IMR-90 (cell line): ENCODE measurements around the gene SERPINI1. TPM values are rescaled to one million over a fixed set of nuclear protein-coding genes. Genes with fewer than 3 reads are reported as not detected.

Experiments
- ATAC-seq: fragments of 200-7000 bp; cut with Tn5 transposase; 2 replicates; pipeline ENCODE4 v1.9.1; 2020; ENCODE audit warnings: low read depth, mild to moderate bottlenecking, moderate library complexity
- BruUV-seq: library from RNA; stranded (reverse); fragments of 400-500 nt; replicated peaks from 2 replicates; lab custom pipeline; 2021; lab: Mats Ljungman, UMichigan
- CTCF ChIA-PET: fragments of 300-600 bp; formaldehyde crosslinking; extraction: SDS; loops from one replicate; lab custom pipeline; 2021; ENCODE audit warnings: antibody characterized with exemption; lab: Yijun Ruan, JAX
- POLR2A ChIA-PET: fragments of 300-600 bp; sonication (Branson Sonifier 250); formaldehyde crosslinking; loops from one replicate; lab custom pipeline; 2022; ENCODE audit warnings: antibody characterized with exemption; ENCODE audit not compliant: unreplicated experiment; lab: Charles Lee
- DNase-seq: peaks from one replicate; pipeline ENCODE4 v3.0.0; 2013
- H2AFZ ChIP-seq: replicated peaks from 2 replicates; pipeline ENCODE3; 2013; ENCODE audit warnings: low read length, mild to moderate bottlenecking; ENCODE audit not compliant: poor library complexity
- H2AK5ac ChIP-seq: 2 replicates; pipeline ENCODE4 v1.6.1; 2013; ENCODE audit warnings: low read depth, low read length, inconsistent platforms
- H2AK9ac ChIP-seq: replicated peaks from 2 replicates; pipeline ENCODE3; 2013; ENCODE audit warnings: mild to moderate bottlenecking, low read depth, low read length, moderate library complexity; ENCODE audit not compliant: poor library complexity
- H2BK120ac ChIP-seq: 2 replicates; pipeline ENCODE4 v1.6.1; 2013; ENCODE audit warnings: low read depth, low read length, inconsistent platforms
- H2BK15ac ChIP-seq: 3 replicates; pipeline ENCODE4 v1.6.1; 2013; ENCODE audit warnings: low read depth, low read length, inconsistent platforms
- H2BK20ac ChIP-seq: 2 replicates; pipeline ENCODE4 v1.6.1; 2013; ENCODE audit warnings: low read depth, mild to moderate bottlenecking, inconsistent platforms, low read length, moderate library complexity
- H2BK5ac ChIP-seq: 2 replicates; pipeline ENCODE4 v1.6.1; 2013; ENCODE audit warnings: mild to moderate bottlenecking, low read depth, low read length, inconsistent platforms; ENCODE audit not compliant: poor library complexity, severe bottlenecking
- H3K14ac ChIP-seq: replicated peaks from 2 replicates; pipeline ENCODE4 v1.6.1; 2013; ENCODE audit warnings: low read depth, low read length, inconsistent platforms
- H3K18ac ChIP-seq: 2 replicates; pipeline ENCODE4 v1.6.1; 2013; ENCODE audit warnings: low read depth, low read length, control low read depth
- H3K23ac ChIP-seq: 2 replicates; pipeline ENCODE4 v1.6.1; 2013; ENCODE audit warnings: low read depth, low read length, inconsistent platforms
- H3K27ac ChIP-seq: 2 replicates; pipeline ENCODE4 v1.5.1; 2013; ENCODE audit warnings: mild to moderate bottlenecking, control low read depth, low read length; ENCODE audit not compliant: insufficient read depth
- H3K27me3 ChIP-seq: 2 replicates; pipeline ENCODE4 v1.6.1; 2013; ENCODE audit warnings: low read length; ENCODE audit not compliant: control insufficient read depth, insufficient read depth
- H3K36me3 ChIP-seq: 2 replicates; pipeline ENCODE4 v1.6.1; 2013; ENCODE audit warnings: low read length, mixed read lengths; ENCODE audit not compliant: control insufficient read depth, insufficient read depth
- H3K4ac ChIP-seq: 2 replicates; pipeline ENCODE4 v1.6.1; 2013; ENCODE audit warnings: low read depth, low read length, inconsistent platforms
- H3K4me1 ChIP-seq: 2 replicates; pipeline ENCODE4 v1.6.1; 2013; ENCODE audit warnings: low read length, mixed read lengths; ENCODE audit not compliant: control insufficient read depth, insufficient read depth
- H3K4me2 ChIP-seq: 2 replicates; pipeline ENCODE4 v1.6.1; 2013; ENCODE audit warnings: low read depth, mild to moderate bottlenecking, control low read depth, low read length, moderate library complexity
- H3K4me3 ChIP-seq: 2 replicates; pipeline ENCODE4 v1.5.1; 2013; ENCODE audit warnings: low read depth, mild to moderate bottlenecking, control low read depth, low read length, moderate library complexity; ENCODE audit not compliant: insufficient read depth
- H3K56ac ChIP-seq: 2 replicates; pipeline ENCODE4 v1.6.1; 2013; ENCODE audit warnings: low read length, inconsistent platforms; ENCODE audit not compliant: insufficient read depth; ENCODE audit errors: extremely low read depth
- H3K79me1 ChIP-seq, 2 experiments: 2 replicates each; pipeline ENCODE4 v1.6.1; 2013; ENCODE audit warnings: low read length in 2 of 2, inconsistent platforms in 1 of 2, low read depth in 1 of 2
- H3K9ac ChIP-seq: 2 replicates; pipeline ENCODE4 v1.6.1; 2013; ENCODE audit warnings: low read depth, low read length, control low read depth
- H3K9me1 ChIP-seq: 2 replicates; pipeline ENCODE4 v1.6.1; 2013; ENCODE audit warnings: low read length, inconsistent platforms; ENCODE audit not compliant: insufficient read depth
- H3K9me3 ChIP-seq: 2 replicates; pipeline ENCODE4 v1.6.1; 2013; ENCODE audit warnings: low read length; ENCODE audit not compliant: control insufficient read depth, insufficient read depth
- H4K20me1 ChIP-seq: 2 replicates; pipeline ENCODE4 v1.6.1; 2013; ENCODE audit warnings: low read length, inconsistent platforms; ENCODE audit not compliant: insufficient read depth
- H4K5ac ChIP-seq: 2 replicates; pipeline ENCODE4 v1.6.1; 2013; ENCODE audit warnings: mild to moderate bottlenecking, low read depth, low read length, control low read depth
- H4K8ac ChIP-seq, 2 experiments: 2 replicates each; pipeline ENCODE4 v1.6.1; 2013; ENCODE audit warnings: low read depth in 2 of 2, low read length in 2 of 2, control low read depth in 1 of 2, inconsistent platforms in 1 of 2
- H4K91ac ChIP-seq: 2 replicates; pipeline ENCODE4 v1.6.1; 2013; ENCODE audit warnings: low read depth, low read length, inconsistent platforms; ENCODE audit not compliant: insufficient read depth
- SMC3 ChIP-seq: fragments of 150-350 bp; IDR thresholded peaks from 2 replicates; pipeline ENCODE4 v1.6.1; 2016; ENCODE audit warnings: low read depth, mild to moderate bottlenecking, antibody characterized with exemption, low read length, moderate library complexity
- WGBS, 2 experiments: methylation state at CpG; one replicate each; pipeline versions ENCODE4 v1.1.5 to v1.1.7; 2013; ENCODE audit warnings: missing lambda C conversion rate in 2 of 2; ENCODE audit not compliant: insufficient read length in 1 of 2; ENCODE audit errors: extremely low coverage in 2 of 2; 5-methylcytosine and 5-hydroxymethylcytosine counted together
- dilution Hi-C: fragments of 300-500 bp; cut with HindIII; formaldehyde crosslinking; loops from one replicate; pipeline ENCODE4 v1.14.3; 2018; ENCODE audit warnings: low sequenced_read_pairs; ENCODE audit not compliant: unreplicated experiment
- in situ Hi-C: fragments of 300-500 bp; cut with MboI; formaldehyde crosslinking; loops from 3 replicates; pipeline ENCODE4 v1.14.3; 2019; ENCODE audit warnings: low sequenced_read_pairs, inconsistent platforms, mixed read lengths
- intact Hi-C: fragments of 100-400 bp; cut with micrococcal nuclease; formaldehyde crosslinking; loops from 2 replicates; pipeline ENCODE4 v1.10.0; 2022
- polyA plus RNA-seq, 3 experiments: library from polyadenylated mRNA; depleted of rRNA; stranded (reverse); fragments of >200 nt; gene quantifications; 2 replicates each; pipeline ENCODE4 v1.2.3, GENCODE V29; 2012; ENCODE audit warnings: low replicate concordance in 1 of 3
- total RNA-seq: library from RNA; depleted of rRNA; stranded (reverse); fragments of >200 nt; gene quantifications from 2 replicates; pipeline ENCODE4 v1.2.3, GENCODE V29; 2012

Gene SERPINI1
- total and polyA plus RNA-seq, 2 of the 4 experiments (the other 2 are of a cell fraction) = 0.36 to 1.3 TPM

GRCh38 chr3:167851749-167852148 is 116.2 kb downstream of the SERPINI1 start:
- H3K4me1 ChIP-seq = no peaks in the 10 kb centered on the region
- H3K27ac ChIP-seq = no peak overlapping the region
- ChIA-PET POLR2A (no interaction called here), CTCF (no interaction called here)
- in situ Hi-C loops = no loop called here
- no peak overlapping the region for H2BK120ac ChIP-seq
- H2BK20ac ChIP-seq = no peak overlapping the region
- H3K14ac ChIP-seq = no peak overlapping the region
- TF ChIP-seq SMC3 = no peak
- H3K9me3 ChIP-seq = no peaks in the 10 kb centered on the region
- no peak overlapping the region for H3K23ac ChIP-seq
- no peak overlapping the region for H2BK15ac ChIP-seq
- no peak overlapping the region for H4K91ac ChIP-seq
- H3K4me2 ChIP-seq = no peak overlapping the region
- no peak overlapping the region for H4K5ac ChIP-seq
- no peak overlapping the region for H2AFZ ChIP-seq
- H4K20me1 ChIP-seq = no peaks in the 10 kb centered on the region
- H3K18ac ChIP-seq = no peak overlapping the region
- intact Hi-C loops = no loop called here
- H3K36me3 ChIP-seq = no peaks in the 10 kb centered on the region
- no peaks in the 10 kb centered on the region for H3K79me1 ChIP-seq
- no TSS peak for BruUV-seq
- H3K9ac ChIP-seq = no peak overlapping the region
- H2AK9ac ChIP-seq = no peak overlapping the region
- H2BK5ac ChIP-seq = no peak overlapping the region
- H3K4me3 ChIP-seq = no peak overlapping the region
- H3K9me1 ChIP-seq = no peaks in the 10 kb centered on the region
- H3K4ac ChIP-seq = no peak overlapping the region
- H3K56ac ChIP-seq = no peak overlapping the region
- H3K27me3 ChIP-seq = no peaks in the 10 kb centered on the region
- dilution Hi-C loops = no loop called here
- H4K8ac ChIP-seq = no peak overlapping the region
- ATAC-seq (no peak), DNase-seq (no peak)
- H2AK5ac ChIP-seq = no peak overlapping the region
- no CpG with 5 or more reads among the region's 3 CpGs for WGBS, 2 experiments
